ENCODE results near the gene CENPT. TPM values are rescaled to one million over a fixed set of nuclear protein-coding genes. Genes with fewer than 3 reads are reported as not detected.

Gene CENPT
- total and polyA plus RNA-seq, 8 donors, result 19.6 to 143 (median 31.4) TPM

- no peak for TF ChIP-seq CTCF (IDR thresholded peaks at IDR 0.05)
- 22 to 24% methylated on average over 3 of the region's 3 CpGs for WGBS, 2 donors
- Histone ChIP-seq H3K4me1 (peaks cover 29 to 36% (median 32%) of the 10 kb centered on the region in 3 donors), H3K9me3 (no peaks in the 10 kb centered on the region), H3K27me3 (no peaks in the 10 kb centered on the region), H3K27ac (peak overlapping the region; percentile 82 to 87 (median 85)), H3K36me3 (no peaks in the 10 kb centered on the region), H3K4me3 (no peak overlapping the region)
- peak; percentile 51 for FAIRE-seq
- ATAC-seq, result peak; percentile 91 to 96 (median 94)
- intact Hi-C loops (cut with DNase I), result no loop called here
- peak; percentile 63 to 86 (median 82) for DNase-seq
Measured at GRCh38 chr16:67857547-67858233, 10.2 kb upstream of the CENPT start.

DNA sequence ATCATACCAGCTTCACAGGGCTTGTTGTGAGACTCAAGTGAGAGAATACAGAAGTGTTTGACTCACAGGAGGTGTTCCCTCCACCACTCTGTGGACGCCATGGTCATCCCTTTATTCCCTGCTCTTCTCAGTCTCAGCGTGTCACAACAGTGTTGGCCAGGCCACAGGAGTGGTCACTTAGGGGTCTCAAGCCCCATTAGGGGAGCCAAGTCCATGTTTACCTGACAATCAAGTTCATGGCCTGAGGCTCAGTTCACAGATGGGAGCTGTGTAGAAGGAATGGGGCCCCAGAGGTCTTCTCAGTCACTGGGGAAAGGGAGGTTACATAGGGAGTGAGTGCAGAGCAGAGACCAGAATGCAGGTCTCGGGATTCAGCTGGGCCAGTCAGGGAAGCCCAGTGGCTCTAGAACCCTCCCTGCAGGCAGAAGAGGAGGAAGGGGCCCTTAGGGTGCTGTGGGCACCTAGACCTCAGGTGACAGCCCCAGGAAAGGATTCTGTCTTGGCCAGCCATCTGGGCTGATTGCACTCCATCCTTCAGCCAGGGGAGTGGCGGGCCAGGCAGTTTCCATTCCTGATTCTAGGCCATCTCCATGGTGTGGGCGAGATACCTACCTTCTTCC is 9.5 kb upstream of the CENPT start:
- no peak for FAIRE-seq
- DNase-seq, result no peak
- Histone ChIP-seq H3K36me3 (no peaks in the 10 kb centered on the region), H3K27ac (peak overlapping the region; percentile 82 to 87 (median 85)), H3K4me1 (peaks cover 29 to 36% (median 32%) of the 10 kb centered on the region in 3 donors), H3K9me3 (no peaks in the 10 kb centered on the region), H3K27me3 (no peaks in the 10 kb centered on the region), H3K4me3 (no peak overlapping the region)
- peak in 2 of 4 donors; percentile 8 to 14 for ATAC-seq
- 90 to 95% methylated on average over 5 of the region's 5 CpGs for WGBS, 2 donors
- intact Hi-C loops (cut with DNase I), result no loop called here
- TF ChIP-seq CTCF (IDR thresholded peaks at IDR 0.05), result no peak

DNA sequence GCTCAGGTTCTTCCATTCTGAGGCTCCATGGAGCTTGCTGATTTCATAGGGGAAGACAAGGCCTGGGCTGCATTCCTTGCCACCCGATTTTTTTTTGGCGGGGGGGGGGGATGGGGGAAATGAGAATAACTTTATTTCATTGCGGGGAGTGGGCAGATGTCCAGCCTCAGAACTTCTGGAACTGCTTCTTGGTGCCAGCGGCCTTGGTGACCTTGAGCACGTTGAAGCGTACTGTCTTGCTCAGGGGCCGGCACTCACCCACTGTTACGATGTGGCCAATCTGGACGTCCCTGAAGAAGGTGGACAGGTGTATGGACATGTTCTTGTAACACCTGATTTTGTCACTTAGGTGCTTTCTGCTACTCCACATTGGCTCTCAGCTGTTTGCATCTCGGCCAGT is 8.3 kb upstream of the CENPT start:
- ATAC-seq, result peak in 2 of 4 donors; percentile 19 to 21
- TF ChIP-seq CTCF (IDR thresholded peaks at IDR 0.05), result no peak
- Histone ChIP-seq H3K9me3 (no peaks in the 10 kb centered on the region), H3K27me3 (no peaks in the 10 kb centered on the region), H3K36me3 (no peaks in the 10 kb centered on the region), H3K4me3 (no peak overlapping the region), H3K4me1 (peaks cover 29 to 36% (median 32%) of the 10 kb centered on the region in 3 donors), H3K27ac (peak overlapping the region in 2 of 4 donors; percentile 82 to 85)
- 19 to 26% methylated on average over 10 of the region's 10 CpGs for WGBS, 2 donors
- intact Hi-C loops (cut with DNase I), result no loop called here
- FAIRE-seq, result no peak
- DNase-seq, result peak in 1 of 6 donors; percentile 55

DNA sequence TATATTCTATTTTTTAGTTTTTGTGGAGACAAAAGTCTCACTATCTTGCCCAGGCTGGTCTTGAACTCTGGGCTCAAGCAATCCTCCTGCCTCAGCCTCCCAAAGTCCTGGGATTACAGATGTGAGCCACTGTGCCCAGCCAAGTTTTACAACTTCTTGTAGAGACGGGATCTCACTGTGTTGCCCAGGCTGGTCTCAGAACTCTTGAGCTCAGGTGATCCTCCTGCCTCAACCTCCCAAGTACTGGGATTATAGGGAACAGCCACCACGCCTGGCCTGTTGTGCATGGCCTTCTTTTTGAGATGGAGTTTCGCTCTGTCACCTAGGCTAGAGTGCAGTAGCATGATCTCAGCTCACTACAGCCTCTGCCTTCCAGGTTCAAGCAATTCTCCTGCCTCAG is 6.2 kb upstream of the CENPT start:
- DNase-seq (no peak), ATAC-seq (no peak), FAIRE-seq (no peak)
- no peak overlapping the region for H3K4me3 ChIP-seq
- WGBS, 2 donors, result 95 to 96% methylated on average over 3 of the region's 3 CpGs
- no peaks in the 10 kb centered on the region for H3K27me3 ChIP-seq
- no peaks in the 10 kb centered on the region for H3K9me3 ChIP-seq
- no peaks in the 10 kb centered on the region for H3K36me3 ChIP-seq
- TF ChIP-seq CTCF (IDR thresholded peaks at IDR 0.05), result no peak
- intact Hi-C loops (cut with DNase I), result no loop called here
- H3K27ac ChIP-seq, result no peak overlapping the region
- H3K4me1 ChIP-seq, result peaks cover 29 to 36% (median 32%) of the 10 kb centered on the region in 3 donors

DNA sequence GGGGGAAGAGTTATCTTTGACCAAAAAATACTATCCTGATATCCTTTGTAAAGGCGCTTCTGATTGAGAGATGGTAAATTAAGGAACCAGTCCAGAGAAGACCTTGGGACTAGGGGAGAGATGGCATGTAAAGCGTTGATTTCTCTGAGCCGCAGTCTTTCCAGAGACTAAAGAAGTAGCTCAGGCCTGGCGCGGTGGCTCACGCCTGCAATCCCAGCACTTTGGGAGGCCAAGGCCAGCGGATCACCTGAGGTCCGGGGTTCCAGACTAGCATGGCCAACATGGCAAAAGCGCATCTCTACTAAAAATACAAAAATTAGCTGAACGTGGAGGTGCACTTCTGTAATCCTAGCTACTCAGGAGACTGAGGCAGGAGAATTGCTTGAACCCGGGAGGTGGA is 625 bp upstream of the CENPT start:
- FAIRE-seq, result no peak
- no peak for ATAC-seq
- H3K27ac ChIP-seq, result peak overlapping the region in 1 of 4 donors; percentile 97
- H3K4me1 ChIP-seq, result peaks cover 14 to 32% (median 19%) of the 10 kb centered on the region in 3 donors
- no peaks in the 10 kb centered on the region for H3K36me3 ChIP-seq
- H3K27me3 ChIP-seq, result no peaks in the 10 kb centered on the region
- H3K4me3 ChIP-seq, result peak overlapping the region; percentile 73 to 100 (median 88)
- WGBS, 2 donors, result 78 to 85% methylated on average over 11 of the region's 11 CpGs
- H3K9me3 ChIP-seq, result no peaks in the 10 kb centered on the region
- intact Hi-C loops (cut with DNase I), result no loop called here
- TF ChIP-seq CTCF (IDR thresholded peaks at IDR 0.05), result no peak
- no peak for DNase-seq
